Common myeloid progenitor, CD34-positive (primary cell): Measurements from ENCODE around the gene PNPT1.

Source experiments
- CTCF ChIA-PET: fragments of 350-600 bp; sonication (Branson Sonifier 250); formaldehyde crosslinking; loops from one replicate; lab custom pipeline; 2021; ENCODE audit warnings: antibody characterized with exemption; lab: Charles Lee
- POLR2A ChIA-PET: fragments of 350-600 bp; sonication (Branson Sonifier 250); formaldehyde crosslinking; loops from one replicate; lab custom pipeline; 2021; ENCODE audit warnings: antibody characterized with exemption; lab: Charles Lee
- DNase-seq, 3 donors: peaks; one replicate each; pipeline versions ENCODE4 v3.0.0 to v3.0.0-alpha.2; 2013
- H3K27ac ChIP-seq, 2 experiments: 1 replicate in 1 of 2; 2 replicates in 1 of 2; pipeline ENCODE4 v1.7.0; 2013; ENCODE audit warnings: inconsistent platforms in 2 of 2, low read length in 2 of 2, mild to moderate bottlenecking in 2 of 2, low read depth in 1 of 2, moderate library complexity in 1 of 2; ENCODE audit not compliant: severe bottlenecking in 2 of 2, insufficient read depth in 1 of 2, poor library complexity in 1 of 2
- H3K27me3 ChIP-seq, 5 experiments: replicated peaks in 2 of 5; 1 replicate in 3 of 5; 2 replicates in 2 of 5; pipeline versions ENCODE4 v1.6.1 to v1.7.0; 2013; ENCODE audit warnings: low read length in 4 of 5, mild to moderate bottlenecking in 2 of 5, moderate library complexity in 2 of 5, inconsistent platforms in 1 of 5; ENCODE audit not compliant: insufficient read depth in 5 of 5, control insufficient read depth in 4 of 5
- H3K36me3 ChIP-seq, 4 experiments: 1 replicate in 2 of 4; 2 replicates in 2 of 4; pipeline versions ENCODE4 v1.6.1 to v1.7.0; 2013; ENCODE audit warnings: low read length in 3 of 4, control low read depth in 1 of 4, mild to moderate bottlenecking in 1 of 4; ENCODE audit not compliant: control insufficient read depth in 4 of 4, insufficient read depth in 4 of 4
- H3K4me1 ChIP-seq, 4 experiments: 1 replicate in 3 of 4; 2 replicates in 1 of 4; pipeline versions ENCODE4 v1.6.1 to v1.7.1; 2013; ENCODE audit warnings: low read length in 3 of 4, mild to moderate bottlenecking in 3 of 4, control low read depth in 1 of 4, inconsistent platforms in 1 of 4, moderate library complexity in 1 of 4; ENCODE audit not compliant: control insufficient read depth in 4 of 4, insufficient read depth in 4 of 4; ENCODE audit errors: control extremely low read depth in 1 of 4
- H3K4me3 ChIP-seq, 7 experiments: 1 replicate in 4 of 7; 2 replicates in 3 of 7; pipeline versions ENCODE4 v1.5.1 to v1.7.0; 2013; ENCODE audit warnings: mild to moderate bottlenecking in 7 of 7, low read length in 6 of 7, moderate library complexity in 6 of 7, inconsistent platforms in 2 of 7, low read depth in 2 of 7, control low read depth in 1 of 7; ENCODE audit not compliant: insufficient read depth in 4 of 7, control insufficient read depth in 1 of 7; ENCODE audit errors: extremely low read depth in 1 of 7
- H3K9me3 ChIP-seq, 5 experiments: 1 replicate in 4 of 5; 2 replicates in 1 of 5; pipeline versions ENCODE4 v1.6.1 to v1.7.1; 2013; ENCODE audit warnings: low read length in 4 of 5, mild to moderate bottlenecking in 2 of 5, inconsistent platforms in 1 of 5, low read depth in 1 of 5, moderate library complexity in 1 of 5; ENCODE audit not compliant: control insufficient read depth in 4 of 5, insufficient read depth in 2 of 5; ENCODE audit errors: control extremely low read depth in 1 of 5
- WGBS: methylation state at CpG from one replicate; pipeline ENCODE4 v1.1.5; 2013; ENCODE audit not compliant: insufficient coverage; 5-methylcytosine and 5-hydroxymethylcytosine counted together

PNPT1 gene

GRCh38 chr2:55627915-55628314, 65.7 kb downstream of the PNPT1 start:
- H3K4me3 ChIP-seq, result no peak overlapping the region
- DNase-seq, result no peak
- no peaks in the 10 kb centered on the region for H3K4me1 ChIP-seq
- H3K27me3 ChIP-seq, result no peaks in the 10 kb centered on the region
- no peak overlapping the region for H3K27ac ChIP-seq
- ChIA-PET CTCF (no interaction called here), POLR2A (no interaction called here)
- no peaks in the 10 kb centered on the region for H3K9me3 ChIP-seq
- peaks cover 5 to 21% (median 7%) of the 10 kb centered on the region in 4 experiments for H3K36me3 ChIP-seq
- WGBS, result no CpG with 5 or more reads among the region's 1 CpG

GRCh38 chr2:55621802-55622201, 71.8 kb downstream of the PNPT1 start:
- Histone ChIP-seq H3K4me1 (peaks cover 6 to 27% (median 11%) of the 10 kb centered on the region in 4 experiments), H3K4me3 (no peak overlapping the region), H3K36me3 (peaks cover 2 to 22% (median 18%) of the 10 kb centered on the region in 4 experiments), H3K27ac (no peak overlapping the region), H3K27me3 (no peaks in the 10 kb centered on the region), H3K9me3 (no peaks in the 10 kb centered on the region)
- 94% methylated on average over 3 of the region's 7 CpGs for WGBS
- ChIA-PET POLR2A (interaction anchor here (0.6 to 0.7 kb wide), 2 partner anchors 76 to 1745 kb away, joined by 3 read pairs; no protein-coding TSS in a partner anchor), CTCF (no interaction called here)
- no peak for DNase-seq

- ChIA-PET CTCF (interaction anchor here (1.4 kb wide), 1 partner anchor 10 kb away, joined by 6 read pairs; no protein-coding TSS in a partner anchor), POLR2A (no interaction called here)
- Histone ChIP-seq H3K4me3 (peak overlapping the region in 2 of 7 experiments; percentile 36 to 42), H3K4me1 (peaks cover 11 to 37% (median 16%) of the 10 kb centered on the region in 4 experiments), H3K36me3 (peaks cover 0 to 17% (median 12%) of the 10 kb centered on the region in 4 experiments), H3K27ac (peak overlapping the region in 1 of 2 experiments; percentile 29), H3K9me3 (no peaks in the 10 kb centered on the region), H3K27me3 (no peaks in the 10 kb centered on the region)
- DNase-seq, result peak; percentile 13 to 21 (median 18)
- WGBS, result 54% methylated on average over 2 of the region's 3 CpGs
These were observed 73.4 kb downstream of the PNPT1 start for GRCh38 chr2:55620123-55620779.

GRCh38 chr2:55618275-55619055, 75.2 kb downstream of the PNPT1 start:
- Histone ChIP-seq H3K27me3 (no peaks in the 10 kb centered on the region), H3K9me3 (no peaks in the 10 kb centered on the region), H3K4me3 (peak overlapping the region; percentile 78 to 100 (median 98)), H3K4me1 (peaks cover 13 to 41% (median 19%) of the 10 kb centered on the region in 4 experiments), H3K36me3 (peaks cover 2 to 32% (median 18%) of the 10 kb centered on the region in 4 experiments), H3K27ac (peak overlapping the region; percentile 96 to 97)
- WGBS, result 0% methylated on average over 29 of the region's 32 CpGs
- ChIA-PET CTCF (interaction anchor here (0.9 kb wide), 1 partner anchor 13 kb away, joined by 3 read pairs; no protein-coding TSS in a partner anchor), POLR2A (no interaction called here)
- peak; percentile 44 to 65 (median 60) for DNase-seq

- POLR2A ChIA-PET, result no interaction called here
- WGBS, result 0% methylated on average over 10 of the region's 10 CpGs
- H3K9me3 ChIP-seq, result no peaks in the 10 kb centered on the region
- H3K4me1 ChIP-seq, result peaks cover 13 to 41% (median 19%) of the 10 kb centered on the region in 4 experiments
- no peaks in the 10 kb centered on the region for H3K27me3 ChIP-seq
- peaks cover 2 to 35% (median 20%) of the 10 kb centered on the region in 4 experiments for H3K36me3 ChIP-seq
- CTCF ChIA-PET, result interaction anchor here (0.9 to 1.4 kb wide), 2 partner anchors 12 to 36 kb away, joined by 3 read pairs; no protein-coding TSS in a partner anchor
- H3K27ac ChIP-seq, result peak overlapping the region; percentile 96 to 97
- H3K4me3 ChIP-seq, result peak overlapping the region in 6 of 7 experiments; percentile 79 to 100 (median 98)
- DNase-seq, result peak in 1 of 3 donors; percentile 46
These were observed 75.7 kb downstream of the PNPT1 start for GRCh38 chr2:55618025-55618274.

GRCh38 chr2:55617175-55618024, 76.2 kb downstream of the PNPT1 start, which contains the start of gene PPP4R3B:
TSS of gene PPP4R3B (minus strand) at chr2:55617622. CDS start at chr2:55617285, 337 bp downstream.
- Histone ChIP-seq H3K4me1 (peaks cover 13 to 41% (median 19%) of the 10 kb centered on the region in 4 experiments), H3K9me3 (no peaks in the 10 kb centered on the region), H3K36me3 (peaks cover 2 to 39% (median 23%) of the 10 kb centered on the region in 4 experiments), H3K27ac (peak within 1 kb of the TSS; percentile 96 to 99), H3K4me3 (peak within 1 kb of the TSS; percentile 88 to 100 (median 99)), H3K27me3 (no peaks in the 10 kb centered on the region)
- ChIA-PET CTCF (interaction anchor here (0.9 to 1.4 kb wide), 3 partner anchors 12 to 35 kb away, joined by 3 to 4 read pairs (median 3); no protein-coding TSS in a partner anchor), POLR2A (interaction anchor here (0.8 to 0.9 kb wide), 2 partner anchors 80 to 1830 kb away, joined by 3 read pairs; partner anchors contain the start of genes ASB3 and ERLEC1)
- WGBS, result 0% methylated on average over 74 of the region's 82 CpGs
- peak; percentile 100 for DNase-seq
